HG03520 (cell line): ENCODE results near the gene ARHGAP26.

ENCODE experiments used
- ATAC-seq: cut with Tn5 transposase; IDR thresholded peaks from one replicate; pipeline ENCODE4 v1.9.1; 2021; ENCODE audit warnings: mild to moderate bottlenecking, moderate library complexity; ENCODE audit not compliant: unreplicated experiment

Gene ARHGAP26

DNA sequence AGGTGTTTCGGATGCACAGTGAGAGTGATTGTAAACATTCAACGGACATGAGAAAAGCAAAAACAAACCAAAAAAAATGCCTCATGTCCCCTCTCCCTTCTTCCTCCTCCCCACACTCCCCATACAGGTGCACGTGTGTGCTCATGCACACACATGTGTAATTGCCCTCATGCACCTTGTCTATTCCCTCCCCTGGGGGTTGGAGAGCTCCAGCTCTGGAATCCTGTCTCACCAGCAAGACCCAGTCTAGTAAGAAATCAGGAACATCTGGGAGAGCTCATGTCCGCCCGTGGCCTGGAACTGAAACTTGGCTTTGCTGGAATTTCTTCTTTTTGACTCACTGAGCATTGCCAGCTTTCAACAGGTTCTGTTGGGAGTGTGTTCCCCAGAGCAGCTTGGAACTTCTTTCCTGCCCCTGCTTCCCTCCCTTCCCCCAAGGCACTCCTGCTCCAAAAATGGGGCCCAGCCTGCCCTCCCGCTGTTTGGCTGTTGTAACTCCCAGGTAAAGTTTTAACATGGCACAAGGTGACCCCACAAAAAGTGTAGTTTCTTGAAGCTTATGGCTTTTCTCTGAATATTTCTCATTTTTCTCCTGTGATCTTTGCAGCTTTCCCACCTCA, 443.2 kb downstream of the ARHGAP26 start:
- ATAC-seq: no peak

DNA sequence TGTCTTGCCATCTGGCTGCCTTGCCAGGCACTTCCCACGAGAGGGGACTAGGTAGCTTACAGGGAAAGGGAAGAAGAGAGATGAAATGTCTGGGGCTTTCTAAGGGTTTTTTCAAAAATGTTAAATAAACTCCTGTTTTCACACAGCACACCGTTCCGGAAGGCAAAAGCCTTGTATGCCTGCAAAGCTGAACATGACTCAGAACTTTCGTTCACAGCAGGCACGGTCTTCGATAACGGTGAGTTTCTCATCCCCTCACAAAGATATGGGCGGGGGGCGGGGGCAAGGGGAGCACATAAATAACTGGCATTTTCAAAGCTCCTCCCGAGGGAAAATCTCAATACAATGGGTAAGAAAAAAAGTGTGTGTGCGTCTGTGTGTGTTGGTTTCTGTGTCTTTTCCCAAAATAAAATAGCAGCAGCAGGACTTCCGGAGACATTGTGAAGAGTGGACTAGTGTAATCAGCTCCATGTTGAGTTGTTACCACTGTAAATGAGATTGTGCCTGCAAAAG, 443.7 kb downstream of the ARHGAP26 start:
- ATAC-seq: peak; percentile 50

DNA sequence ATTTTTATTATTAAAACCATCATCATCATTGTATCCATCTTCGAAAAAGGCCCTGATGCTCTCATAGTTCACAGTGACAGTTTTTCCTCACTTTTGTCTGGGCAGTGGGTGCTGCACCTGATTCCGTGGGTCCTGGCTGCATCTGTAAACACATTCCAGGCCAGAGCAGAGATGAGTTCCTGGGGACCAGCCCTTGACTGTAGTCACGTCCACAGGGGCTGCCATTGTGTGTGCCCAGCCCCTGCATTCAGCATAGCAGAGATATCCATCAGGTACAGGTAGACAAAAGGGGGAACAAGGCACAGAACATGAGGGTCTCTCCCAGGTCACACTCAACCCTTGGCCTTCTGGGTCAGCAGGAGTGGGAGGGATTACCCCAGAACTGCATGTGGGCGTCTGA, 444.3 kb downstream of the ARHGAP26 start:
- ATAC-seq: no peak

DNA sequence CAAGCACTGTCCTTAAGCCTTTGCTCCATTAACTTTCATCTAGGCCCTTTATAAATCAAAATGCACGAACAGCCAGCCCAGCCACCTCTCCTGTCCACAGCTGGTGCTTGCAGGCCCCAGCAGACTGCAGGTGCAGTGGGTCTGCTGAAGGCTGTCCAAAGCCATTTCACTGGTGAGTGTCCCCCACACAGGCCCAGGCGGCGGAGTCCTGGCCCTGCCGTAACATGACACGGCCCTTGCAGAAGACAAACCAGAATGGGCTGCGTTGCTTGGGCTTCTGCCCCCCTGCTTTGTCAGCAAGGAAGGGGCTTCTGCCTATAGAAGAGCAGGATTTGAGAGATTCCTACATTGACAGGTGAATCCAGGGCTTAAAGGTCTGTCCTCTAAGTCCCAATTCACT, 444.7 kb downstream of the ARHGAP26 start:
- no peak for ATAC-seq

DNA sequence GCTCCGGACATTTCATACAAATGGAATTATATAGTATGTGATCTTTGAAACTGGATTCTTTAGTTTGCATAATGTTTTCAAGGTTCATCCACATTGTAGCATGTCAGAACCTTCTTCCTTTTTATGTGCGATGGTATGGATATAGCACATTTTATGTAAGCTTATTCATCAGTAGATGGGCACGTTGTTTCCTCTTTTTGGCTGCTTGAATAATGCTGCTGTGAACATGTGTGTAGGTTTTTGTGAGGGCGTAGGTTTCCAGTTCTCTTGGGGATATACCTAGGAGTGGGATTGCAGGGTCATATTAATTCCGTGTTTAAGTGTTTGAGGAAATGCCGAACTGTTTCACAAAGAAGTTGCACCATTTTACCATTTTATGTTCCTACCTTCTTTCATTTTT, 445.5 kb downstream of the ARHGAP26 start:
- no peak for ATAC-seq

DNA sequence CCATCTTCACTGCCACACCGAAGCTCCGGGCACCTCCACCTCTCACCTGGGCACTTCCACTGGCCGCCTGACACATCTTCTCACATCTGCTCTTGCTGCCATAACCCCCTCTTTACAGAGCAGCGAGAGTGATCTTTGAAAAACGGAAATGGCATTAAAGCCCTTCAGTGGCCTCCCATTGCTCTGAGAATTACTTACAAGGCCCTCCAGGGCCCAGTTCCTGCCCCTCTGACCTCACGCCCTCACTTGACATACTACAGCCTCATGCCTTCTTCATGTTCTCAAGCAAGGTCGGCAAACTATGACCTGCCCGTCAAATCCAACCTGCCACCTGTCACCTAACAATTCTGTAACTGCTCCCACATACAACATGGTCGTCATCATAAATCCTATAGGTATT, 446.0 kb downstream of the ARHGAP26 start:
- no peak for ATAC-seq

DNA sequence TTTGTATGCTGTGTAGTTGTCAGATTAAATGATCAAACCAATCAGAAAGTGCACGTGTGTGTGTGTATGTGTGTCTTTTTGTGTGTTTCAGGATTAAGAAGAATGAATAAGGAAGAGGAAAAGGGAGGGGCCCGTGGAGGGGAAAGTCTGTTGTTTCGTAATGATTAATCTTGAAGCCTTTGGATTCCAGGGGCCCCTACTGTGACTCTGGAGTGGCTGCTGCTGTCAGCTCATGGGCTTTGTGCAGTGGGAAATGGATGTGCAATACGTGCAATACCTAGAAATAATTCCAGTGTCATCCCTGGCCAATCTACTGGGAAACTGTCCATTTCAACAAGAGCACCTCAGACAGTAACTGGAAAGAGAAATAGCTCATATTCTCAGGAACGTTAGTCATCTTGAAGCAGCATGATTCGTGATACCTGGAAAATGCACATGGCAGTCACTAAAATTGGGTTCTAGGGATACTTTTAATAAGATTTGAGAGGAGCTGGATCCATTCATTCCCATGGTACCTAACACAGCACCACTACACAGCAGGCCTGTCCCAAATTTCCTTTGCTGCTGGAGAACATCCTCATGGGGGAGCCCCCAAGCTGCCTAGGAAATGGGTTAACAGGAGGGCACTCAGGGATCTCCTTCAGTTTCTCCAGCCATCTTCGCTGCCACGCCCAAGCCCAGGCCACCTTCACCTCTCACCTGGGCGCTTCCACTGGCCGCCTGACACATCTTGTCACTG, 447.1 kb downstream of the ARHGAP26 start:
- ATAC-seq: no peak

DNA sequence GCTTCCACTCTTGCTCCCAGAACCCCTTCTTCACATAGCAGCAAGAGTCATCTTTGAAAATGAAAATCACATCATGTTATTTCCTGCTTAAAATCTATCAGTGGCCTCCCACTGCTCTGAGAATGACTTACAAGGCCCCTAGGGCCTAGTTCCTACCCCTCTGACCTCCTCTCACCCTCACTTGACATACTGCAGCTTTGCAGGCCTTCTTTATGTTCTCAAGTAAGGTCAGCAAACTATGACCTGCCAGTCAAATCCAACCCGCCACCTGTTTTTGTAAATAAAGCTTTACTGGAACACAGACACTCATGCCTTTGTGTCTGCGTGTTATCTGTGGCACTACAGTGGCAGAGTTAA, 447.6 kb downstream of the ARHGAP26 start:
- no peak for ATAC-seq

DNA sequence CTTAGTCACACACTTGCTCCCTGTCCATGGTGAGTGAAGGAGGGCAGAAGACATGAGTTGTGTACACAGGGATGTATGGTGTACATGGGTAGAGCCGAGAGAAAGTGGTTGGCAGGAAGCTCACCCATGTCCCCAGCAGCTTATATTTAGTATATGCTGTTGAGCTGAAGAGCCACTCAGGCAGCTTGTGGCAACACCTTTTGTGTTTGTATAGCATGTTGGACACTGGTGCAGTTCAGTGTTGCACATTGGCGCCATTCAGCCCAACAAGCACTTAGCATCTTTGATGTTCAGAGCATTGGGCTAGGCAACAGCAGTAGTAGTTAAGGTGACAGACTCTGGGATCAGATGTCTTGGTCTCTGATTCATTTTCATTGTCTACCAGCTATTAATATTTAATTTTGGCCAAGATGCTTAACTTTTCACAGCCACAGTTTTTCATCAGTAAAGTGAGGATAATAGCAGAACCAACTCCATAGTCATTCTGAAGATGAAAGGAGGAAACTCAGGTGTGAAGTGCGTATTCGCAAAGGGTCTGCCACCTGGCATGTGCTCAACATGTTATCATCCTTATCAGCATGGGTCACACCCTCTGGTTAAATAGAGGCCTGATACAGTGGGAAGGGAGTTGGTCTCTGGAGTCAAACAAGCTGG, 448.5 kb downstream of the ARHGAP26 start:
- ATAC-seq: no peak

DNA sequence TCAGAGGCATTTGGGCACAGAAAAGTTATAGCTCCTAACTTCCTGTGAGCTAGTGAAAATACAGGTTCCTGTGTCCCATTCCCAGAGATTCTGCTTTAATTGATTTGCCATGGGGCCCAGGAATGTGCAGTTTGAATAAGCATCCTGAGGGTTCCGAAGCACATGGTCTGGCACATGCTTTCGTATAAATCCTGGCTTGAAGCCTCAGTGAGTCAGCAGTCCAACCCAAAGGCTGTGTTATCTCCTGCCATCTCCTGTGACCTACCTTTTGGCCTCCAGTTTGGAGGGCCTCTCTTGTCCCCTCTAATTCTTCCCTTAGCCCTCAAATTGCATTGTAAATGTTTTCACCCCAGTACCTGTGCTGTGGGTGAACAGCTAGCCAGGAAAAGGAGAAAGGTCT, 449.5 kb downstream of the ARHGAP26 start:
- ATAC-seq: no peak

DNA sequence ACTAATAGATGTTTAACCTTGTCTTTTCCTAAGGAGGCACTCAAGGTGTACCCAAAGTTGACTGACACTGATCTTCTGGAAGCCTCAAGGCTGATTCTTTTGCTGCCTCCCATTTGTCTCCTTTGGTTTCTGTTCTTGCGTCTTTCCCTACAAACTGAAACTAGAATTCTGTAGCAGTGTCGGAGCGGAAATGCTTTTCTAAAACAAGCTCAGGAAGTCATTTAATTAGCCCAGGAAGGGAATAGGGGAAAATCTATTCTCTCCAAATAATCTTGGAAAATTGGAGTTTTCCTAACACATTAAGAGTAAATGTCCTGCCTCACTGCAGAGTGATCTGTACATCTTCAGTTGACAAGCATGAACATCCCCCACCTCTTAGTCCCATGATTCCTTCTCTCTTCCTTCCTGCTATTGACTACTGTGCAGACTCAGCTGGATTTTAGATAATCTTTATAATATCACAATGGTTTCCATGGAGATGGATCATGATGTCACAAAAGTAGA, 450.6 kb downstream of the ARHGAP26 start:
- ATAC-seq: no peak

DNA sequence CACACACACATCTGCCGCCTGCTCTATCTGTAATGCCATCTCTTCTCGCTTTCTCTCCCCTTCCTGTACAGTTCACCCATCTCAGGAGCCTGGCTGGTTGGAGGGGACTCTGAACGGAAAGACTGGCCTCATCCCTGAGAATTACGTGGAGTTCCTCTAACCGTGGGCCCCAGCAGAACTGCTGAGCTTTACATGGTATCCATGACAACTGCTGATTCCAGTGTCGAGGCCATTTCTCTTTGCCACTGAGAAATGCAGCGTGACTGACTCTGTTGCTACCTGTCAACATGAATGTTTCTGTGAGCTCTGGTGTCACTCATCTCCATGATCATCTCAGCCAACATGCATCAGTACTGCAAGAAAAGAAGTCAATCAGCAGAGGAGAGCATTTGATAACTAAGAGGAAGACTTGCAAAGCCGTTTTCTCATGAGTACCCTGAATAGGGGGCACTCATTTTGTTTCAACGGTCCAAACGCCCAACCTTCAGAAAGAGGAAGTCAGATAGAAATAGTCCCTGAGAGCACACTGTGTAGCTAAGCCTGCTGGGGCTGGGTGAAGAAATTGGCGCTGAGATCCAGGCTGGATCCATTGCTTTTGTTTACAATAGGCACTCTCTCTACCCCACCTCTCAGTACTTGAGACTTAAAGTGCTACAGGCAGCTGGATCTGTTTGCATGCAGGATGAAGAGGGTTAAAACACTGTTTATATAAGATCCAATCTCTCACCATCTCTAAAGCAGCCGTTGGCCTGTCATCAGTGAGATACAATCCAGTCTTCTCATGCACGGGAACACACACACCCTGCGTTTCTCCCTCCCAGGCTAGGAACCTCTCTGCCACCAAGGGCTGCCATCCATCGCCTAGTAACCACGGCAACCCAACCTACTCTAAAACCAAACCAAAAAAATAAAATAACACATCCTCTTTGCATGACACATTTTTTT, 452.4 kb downstream of the ARHGAP26 start:
- ATAC-seq: peak; percentile 64

DNA sequence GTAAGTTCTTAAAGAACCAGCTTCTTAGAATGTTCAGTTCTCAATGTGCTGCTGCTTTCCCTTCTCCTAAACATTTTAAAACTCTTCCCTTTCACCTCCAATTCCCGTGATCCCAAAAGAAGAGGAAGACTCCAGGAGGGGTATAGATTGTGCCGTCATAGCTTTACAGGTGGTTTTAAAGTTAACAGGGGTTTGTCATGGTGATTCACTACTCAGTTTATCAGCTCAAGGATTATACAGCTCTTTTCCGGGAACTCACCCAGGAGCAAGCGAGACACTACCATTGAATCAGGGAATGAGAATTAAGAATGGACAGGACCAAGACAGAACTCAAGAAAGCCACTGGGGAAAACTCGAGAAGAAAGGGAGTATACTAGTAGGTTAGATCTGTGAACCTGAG, 454.5 kb downstream of the ARHGAP26 start:
- ATAC-seq: no peak

DNA sequence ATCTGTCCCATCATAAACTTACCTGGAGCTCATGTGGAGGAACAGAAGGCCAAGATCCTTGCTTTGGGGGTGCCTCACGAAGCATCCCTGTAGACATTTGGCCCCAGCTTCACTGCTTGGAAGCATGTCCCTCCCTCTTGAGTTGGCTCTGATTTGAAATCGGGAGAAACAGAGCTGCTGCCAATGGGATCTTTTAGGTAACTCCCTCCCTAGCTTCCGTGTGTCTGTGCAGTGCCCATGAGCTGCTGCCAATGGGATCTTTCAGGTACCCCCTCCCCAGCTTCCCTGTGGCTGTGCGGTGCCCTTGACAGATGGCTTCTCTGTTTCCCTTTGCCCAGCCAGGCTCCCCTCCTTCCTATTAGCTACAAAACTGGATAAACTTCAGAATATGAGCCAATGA, 455.3 kb downstream of the ARHGAP26 start:
- ATAC-seq: no peak

DNA sequence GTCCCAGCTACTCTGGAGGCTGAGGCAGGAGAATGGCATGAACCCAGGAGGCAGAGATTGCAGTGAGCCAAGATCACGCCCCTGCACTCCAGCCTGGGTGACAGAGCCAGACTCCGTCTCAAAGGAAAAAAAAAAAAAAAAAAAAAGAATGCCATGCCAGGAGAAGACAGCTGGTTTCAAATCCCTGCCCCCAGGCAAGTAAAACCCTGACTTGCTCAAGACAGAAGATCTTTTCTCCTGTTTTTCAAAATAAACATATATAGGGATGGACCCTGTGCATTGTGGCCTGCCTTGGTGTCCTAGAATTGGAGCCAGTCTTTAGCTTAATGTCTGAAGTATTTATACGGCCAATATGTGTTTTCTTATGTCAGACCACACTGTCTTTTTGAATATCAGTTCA, 456.2 kb downstream of the ARHGAP26 start:
- no peak for ATAC-seq

DNA sequence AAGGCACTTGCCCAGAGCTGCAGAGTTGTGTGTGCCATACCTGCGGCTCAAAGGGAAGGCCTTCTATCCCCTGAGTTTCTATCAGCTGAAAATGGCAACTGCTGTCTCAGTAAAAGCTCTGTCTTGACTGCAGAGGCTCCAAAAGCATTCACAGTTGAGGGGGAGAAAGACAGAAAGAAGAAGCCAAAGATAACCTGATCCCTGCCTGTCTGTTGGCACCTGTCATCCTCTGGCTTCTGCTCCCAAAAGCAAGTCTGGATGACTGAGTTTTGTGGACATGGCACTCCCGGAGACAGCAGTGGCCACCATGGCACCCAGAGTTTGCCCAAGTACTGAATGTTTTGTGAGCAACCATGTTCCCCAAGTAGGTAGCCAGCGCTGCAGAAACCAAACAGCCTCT, 456.7 kb downstream of the ARHGAP26 start:
- ATAC-seq: no peak

DNA sequence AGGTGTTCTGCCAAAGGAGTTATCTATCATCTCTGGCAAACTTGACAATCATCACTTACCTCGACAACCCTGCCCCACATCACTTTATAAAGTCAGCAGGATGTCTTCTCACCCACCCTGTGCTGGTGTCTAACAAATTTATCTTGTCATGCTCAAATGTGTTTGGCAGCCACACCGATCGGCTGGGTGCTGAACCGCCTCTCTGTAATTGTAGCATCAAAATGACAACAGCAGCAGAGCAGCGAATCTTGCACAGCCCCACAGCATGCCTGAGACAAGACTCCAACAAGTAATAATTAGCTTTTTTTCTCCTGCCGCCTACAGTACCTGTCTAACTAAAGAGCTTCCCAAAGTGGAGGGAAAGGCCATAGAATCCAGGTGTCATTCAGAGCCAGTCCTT, 457.1 kb downstream of the ARHGAP26 start:
- ATAC-seq: no peak

DNA sequence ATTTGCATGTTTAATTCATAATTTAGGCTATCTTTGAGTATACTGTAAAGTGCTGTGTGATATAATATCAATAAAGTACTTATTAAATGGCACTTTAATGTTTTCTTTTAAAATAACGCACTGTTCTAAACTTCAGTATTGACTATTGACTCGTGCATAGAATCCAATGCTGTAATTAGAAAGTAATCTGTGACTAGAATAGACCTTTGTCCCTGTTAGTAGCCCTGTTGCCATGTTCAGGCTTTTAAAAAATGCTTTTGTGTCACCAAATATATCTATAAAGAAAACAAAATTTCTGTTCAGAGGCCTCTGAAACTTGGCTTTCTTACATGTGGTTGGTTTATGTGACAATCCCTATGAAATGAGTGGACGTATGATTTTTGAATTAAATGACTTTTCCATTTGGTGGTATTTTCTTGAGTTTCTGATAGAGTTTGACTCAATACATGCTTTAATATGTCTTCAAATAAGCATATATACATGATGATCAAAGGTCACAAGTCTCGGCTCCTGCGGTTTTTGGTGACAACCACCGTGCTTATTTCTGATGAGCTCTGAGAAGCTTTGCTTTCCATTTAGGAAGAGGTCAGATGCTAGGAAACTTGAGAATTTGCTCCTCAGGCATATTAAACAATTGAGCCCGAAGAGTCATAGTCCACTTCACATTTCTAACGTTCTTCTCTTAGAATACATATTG, 458.6 kb downstream of the ARHGAP26 start:
- no peak for ATAC-seq

DNA sequence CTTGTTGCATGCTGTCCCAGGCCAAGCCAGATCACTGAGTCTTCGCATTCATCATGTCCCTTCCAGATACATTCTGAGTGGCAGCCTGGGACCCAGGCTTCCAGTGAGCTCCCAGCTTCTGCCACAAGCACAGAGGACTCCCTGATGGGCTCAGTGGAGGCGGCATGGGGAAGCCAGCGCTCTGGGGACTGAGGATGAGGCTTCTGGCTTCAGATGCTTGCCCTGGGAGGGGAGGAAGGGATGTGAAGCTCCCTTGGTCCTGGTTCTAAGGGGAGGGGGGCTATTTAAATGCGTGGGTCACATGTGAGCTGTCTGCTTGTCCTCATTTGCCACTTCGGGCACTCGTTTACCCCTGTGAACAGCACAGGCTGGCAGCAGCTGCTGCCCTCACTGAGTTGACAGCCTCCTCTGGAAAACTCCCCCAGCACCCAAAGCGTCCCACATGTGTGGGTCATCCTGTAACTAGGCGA, 459.3 kb downstream of the ARHGAP26 start:
- peak; percentile 31 for ATAC-seq
